Panc1 (cell line): ENCODE measurements around the gene LATS1.

Source experiments
- POLR2AphosphoS5 ChIP-seq: IDR thresholded peaks from 2 replicates; pipeline ENCODE4 v1.6.1; 2012; ENCODE audit warnings: mild to moderate bottlenecking, low read depth, low read length, moderate library complexity
- REST ChIP-seq, 2 experiments: IDR thresholded peaks; 2 replicates each; pipeline ENCODE4 v1.6.1; 2011 to 2012; ENCODE audit warnings: low read depth in 2 of 2, control low read depth in 1 of 2, low read length in 1 of 2, mild to moderate bottlenecking in 1 of 2, moderate library complexity in 1 of 2; ENCODE audit not compliant: insufficient read depth in 1 of 2
- SIN3A ChIP-seq: IDR thresholded peaks from 2 replicates; pipeline ENCODE4 v1.6.1; 2012; ENCODE audit warnings: low read depth, mild to moderate bottlenecking, low read length, moderate library complexity, borderline replicate concordance; ENCODE audit not compliant: insufficient read depth
- TF ChIP-seq, protein P1 (sequence below): fragments of 450-650 bp; IDR thresholded peaks from 2 replicates; pipeline ENCODE4 v1.5.1; 2017; ENCODE audit warnings: mild to moderate bottlenecking

DNA sequence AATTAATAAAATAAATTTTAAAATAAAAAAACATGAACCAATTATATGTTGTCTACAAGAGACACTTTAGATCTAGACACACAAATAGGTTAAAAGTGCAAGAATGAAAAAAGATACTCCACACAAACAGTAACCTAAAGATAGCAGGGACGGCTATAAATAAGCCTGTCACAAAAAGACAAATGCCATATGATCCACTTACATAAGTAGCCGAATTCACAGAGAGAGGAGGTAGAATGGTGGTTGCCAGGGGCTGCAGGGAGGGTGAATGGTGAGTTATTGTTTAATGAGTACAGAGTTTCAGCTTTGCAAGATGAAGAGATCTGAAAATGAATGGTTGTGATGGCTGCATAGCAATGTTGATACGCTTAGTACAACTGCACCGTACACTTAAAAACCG, 102.1 kb downstream of the LATS1 start:
- TF ChIP-seq, protein P1, sequence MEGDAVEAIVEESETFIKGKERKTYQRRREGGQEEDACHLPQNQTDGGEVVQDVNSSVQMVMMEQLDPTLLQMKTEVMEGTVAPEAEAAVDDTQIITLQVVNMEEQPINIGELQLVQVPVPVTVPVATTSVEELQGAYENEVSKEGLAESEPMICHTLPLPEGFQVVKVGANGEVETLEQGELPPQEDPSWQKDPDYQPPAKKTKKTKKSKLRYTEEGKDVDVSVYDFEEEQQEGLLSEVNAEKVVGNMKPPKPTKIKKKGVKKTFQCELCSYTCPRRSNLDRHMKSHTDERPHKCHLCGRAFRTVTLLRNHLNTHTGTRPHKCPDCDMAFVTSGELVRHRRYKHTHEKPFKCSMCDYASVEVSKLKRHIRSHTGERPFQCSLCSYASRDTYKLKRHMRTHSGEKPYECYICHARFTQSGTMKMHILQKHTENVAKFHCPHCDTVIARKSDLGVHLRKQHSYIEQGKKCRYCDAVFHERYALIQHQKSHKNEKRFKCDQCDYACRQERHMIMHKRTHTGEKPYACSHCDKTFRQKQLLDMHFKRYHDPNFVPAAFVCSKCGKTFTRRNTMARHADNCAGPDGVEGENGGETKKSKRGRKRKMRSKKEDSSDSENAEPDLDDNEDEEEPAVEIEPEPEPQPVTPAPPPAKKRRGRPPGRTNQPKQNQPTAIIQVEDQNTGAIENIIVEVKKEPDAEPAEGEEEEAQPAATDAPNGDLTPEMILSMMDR: no peak
- no peak for TF ChIP-seq SIN3A
- TF ChIP-seq POLR2AphosphoS5: no peak
- TF ChIP-seq REST (IDR thresholded peaks at IDR 0.05; ENCODE audit: insufficient read depth in 1 of 2, low read depth in 2 of 2, low read length in 1 of 2): no peak
